OCI-LY7 (cell line): Measurements from ENCODE around the gene RASGRP3. TPM values are rescaled to one million over a fixed set of nuclear protein-coding genes. Genes with fewer than 3 reads are reported as not detected.

Source experiments
- BruUV-seq: library from RNA; stranded (reverse); fragments of 400-500 nt; replicated peaks from 2 replicates; lab custom pipeline; 2021; lab: Mats Ljungman, UMichigan
- CTCF ChIA-PET: fragments of 300-600 bp; sonication (Branson Sonifier 250); formaldehyde crosslinking; loops from one replicate; lab custom pipeline; 2022; ENCODE audit warnings: antibody characterized with exemption; ENCODE audit not compliant: unreplicated experiment; lab: Charles Lee
- POLR2A ChIA-PET: fragments of 300-600 bp; sonication (Branson Sonifier 250); formaldehyde crosslinking; loops from one replicate; lab custom pipeline; 2022; ENCODE audit warnings: antibody characterized with exemption; lab: Charles Lee
- DNase-seq: peaks from one replicate; pipeline ENCODE4 v3.0.0-alpha.2; 2015; ENCODE audit warnings: low spot score
- H2AFZ ChIP-seq: fragments of 200-600 bp; sonication (generic), shearing (Covaris generic); 2 replicates; pipeline ENCODE4 v1.6.1; 2014; ENCODE audit warnings: mild to moderate bottlenecking, antibody characterized with exemption, low read length, moderate library complexity
- H3K27ac ChIP-seq: fragments of 200-600 bp; sonication (generic); 2 replicates; pipeline ENCODE4 v1.5.1; 2014; ENCODE audit warnings: mixed run types, low read depth, mild to moderate bottlenecking, moderate library complexity, low read length, inconsistent platforms; ENCODE audit not compliant: poor library complexity, severe bottlenecking
- H3K36me3 ChIP-seq: fragments of 200-600 bp; sonication (generic); 2 replicates; pipeline ENCODE4 v1.6.1; 2014; ENCODE audit warnings: mild to moderate bottlenecking, antibody characterized with exemption, low read length, moderate library complexity, mixed read lengths; ENCODE audit not compliant: insufficient read depth
- H3K4me1 ChIP-seq: fragments of 200-600 bp; sonication (generic); 2 replicates; pipeline ENCODE4 v1.5.1; 2014; ENCODE audit warnings: mild to moderate bottlenecking, low read length; ENCODE audit not compliant: insufficient read depth, poor library complexity, severe bottlenecking
- H3K4me2 ChIP-seq: fragments of 200-600 bp; sonication (generic); 2 replicates; pipeline ENCODE4 v1.6.1; 2014; ENCODE audit warnings: mild to moderate bottlenecking, low read length
- H3K4me3 ChIP-seq: fragments of 200-600 bp; sonication (generic); 2 replicates; pipeline ENCODE4 v1.5.1; 2014; ENCODE audit warnings: mild to moderate bottlenecking, low read depth, low read length; ENCODE audit not compliant: poor library complexity, severe bottlenecking
- H3K79me2 ChIP-seq: fragments of 200-600 bp; sonication (generic); 2 replicates; pipeline ENCODE4 v1.6.1; 2016; ENCODE audit warnings: low read depth, mild to moderate bottlenecking, low read length, moderate library complexity, mixed read lengths; ENCODE audit not compliant: insufficient read depth
- H3K9me2 ChIP-seq: fragments of 200-600 bp; sonication (generic); 2 replicates; pipeline ENCODE4 v1.6.1; 2016; ENCODE audit warnings: mild to moderate bottlenecking, low read length, mixed read lengths; ENCODE audit not compliant: insufficient read depth
- H3K9me3 ChIP-seq: fragments of 200-600 bp; sonication (generic); 2 replicates; pipeline ENCODE4 v1.6.1; 2014; ENCODE audit warnings: mild to moderate bottlenecking, mixed run types, low read length, mixed read lengths
- H4K20me1 ChIP-seq: fragments of 200-600 bp; sonication (generic); 2 replicates; pipeline ENCODE4 v1.6.1; 2014; ENCODE audit warnings: mild to moderate bottlenecking, antibody characterized with exemption, low read length, moderate library complexity, mixed read lengths; ENCODE audit not compliant: insufficient read depth
- EZH2phosphoT487 ChIP-seq: fragments of 200-600 bp; sonication (generic); IDR thresholded peaks from 2 replicates; pipeline ENCODE4 v1.6.1; 2018; ENCODE audit warnings: low read depth, borderline replicate concordance, mild to moderate bottlenecking, mixed run types, antibody characterized with exemption, low read length, moderate library complexity, mixed read lengths
- intact Hi-C: fragments of 100-400 bp; cut with micrococcal nuclease; formaldehyde crosslinking; loops from one replicate; pipeline ENCODE4 v1.10.0; 2022; ENCODE audit not compliant: unreplicated experiment
- total RNA-seq, 2 experiments: library from RNA; depleted of rRNA in 1 of 2; stranded (reverse); fragments of >200 nt in 1 of 2; shearing (Covaris generic) in 1 of 2; gene quantifications; 2 replicates each; pipeline ENCODE4 v1.2.3, GENCODE V29; 2014 to 2022
- TF ChIP-seq, protein P1 (sequence below): fragments of 200-600 bp; sonication (generic); conservative IDR thresholded peaks from 2 replicates; pipeline ENCODE4 v1.5.1; 2014; ENCODE audit warnings: mild to moderate bottlenecking, antibody characterized with exemption, low read length, moderate library complexity, mixed read lengths

The RASGRP3 gene
- total RNA-seq, 2 experiments from 2014 or later, result 5.1 to 8.7 TPM

DNA sequence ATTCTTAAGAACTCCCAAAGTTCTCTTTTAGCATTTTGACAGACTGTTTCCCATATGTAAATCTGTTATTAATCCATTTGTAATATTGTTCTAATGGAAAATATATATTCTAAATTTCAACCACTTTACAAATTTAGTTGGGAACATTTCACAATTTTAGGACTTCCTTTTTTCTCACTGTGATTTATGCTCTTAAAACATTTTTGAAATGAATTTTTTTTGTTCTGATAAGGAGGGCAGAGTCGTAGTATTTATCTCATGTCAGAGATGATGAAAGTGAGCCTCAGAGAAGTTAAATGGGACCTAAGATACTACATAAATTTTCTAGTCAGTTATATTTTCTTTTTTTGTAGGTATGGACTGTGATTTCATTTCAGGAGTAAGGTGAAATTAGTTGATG lies 26.6 kb downstream of the RASGRP3 start:
- H2AFZ ChIP-seq, result no peak overlapping the region
- ChIA-PET POLR2A (no interaction called here), CTCF (no interaction called here)
- H3K9me3 ChIP-seq, result no peaks in the 10 kb centered on the region
- H3K79me2 ChIP-seq, result no peaks in the 10 kb centered on the region
- no TSS peak for BruUV-seq
- no peak overlapping the region for H3K27ac ChIP-seq
- H3K4me3 ChIP-seq, result no peak overlapping the region
- no peaks in the 10 kb centered on the region for H4K20me1 ChIP-seq
- no peaks in the 10 kb centered on the region for H3K9me2 ChIP-seq
- intact Hi-C loops, result no loop called here
- H3K4me2 ChIP-seq, result no peak overlapping the region
- no peaks in the 10 kb centered on the region for H3K36me3 ChIP-seq
- H3K4me1 ChIP-seq, result no peaks in the 10 kb centered on the region
- TF ChIP-seq, protein P1, sequence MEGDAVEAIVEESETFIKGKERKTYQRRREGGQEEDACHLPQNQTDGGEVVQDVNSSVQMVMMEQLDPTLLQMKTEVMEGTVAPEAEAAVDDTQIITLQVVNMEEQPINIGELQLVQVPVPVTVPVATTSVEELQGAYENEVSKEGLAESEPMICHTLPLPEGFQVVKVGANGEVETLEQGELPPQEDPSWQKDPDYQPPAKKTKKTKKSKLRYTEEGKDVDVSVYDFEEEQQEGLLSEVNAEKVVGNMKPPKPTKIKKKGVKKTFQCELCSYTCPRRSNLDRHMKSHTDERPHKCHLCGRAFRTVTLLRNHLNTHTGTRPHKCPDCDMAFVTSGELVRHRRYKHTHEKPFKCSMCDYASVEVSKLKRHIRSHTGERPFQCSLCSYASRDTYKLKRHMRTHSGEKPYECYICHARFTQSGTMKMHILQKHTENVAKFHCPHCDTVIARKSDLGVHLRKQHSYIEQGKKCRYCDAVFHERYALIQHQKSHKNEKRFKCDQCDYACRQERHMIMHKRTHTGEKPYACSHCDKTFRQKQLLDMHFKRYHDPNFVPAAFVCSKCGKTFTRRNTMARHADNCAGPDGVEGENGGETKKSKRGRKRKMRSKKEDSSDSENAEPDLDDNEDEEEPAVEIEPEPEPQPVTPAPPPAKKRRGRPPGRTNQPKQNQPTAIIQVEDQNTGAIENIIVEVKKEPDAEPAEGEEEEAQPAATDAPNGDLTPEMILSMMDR, result no peak
- no peak for TF ChIP-seq EZH2phosphoT487
- no peak for DNase-seq

GRCh38 chr2:33505966-33506365 lies 29.5 kb downstream of the RASGRP3 start:
- Histone ChIP-seq H3K27ac (no peak overlapping the region), H3K4me1 (no peaks in the 10 kb centered on the region), H4K20me1 (no peaks in the 10 kb centered on the region), H3K36me3 (no peaks in the 10 kb centered on the region), H3K9me3 (no peaks in the 10 kb centered on the region), H3K9me2 (no peaks in the 10 kb centered on the region), H3K4me3 (no peak overlapping the region), H2AFZ (no peak overlapping the region), H3K4me2 (no peak overlapping the region), H3K79me2 (no peaks in the 10 kb centered on the region)
- no TSS peak for BruUV-seq
- ChIA-PET POLR2A (interaction anchor here (0.7 kb wide), 1 partner anchor 212 kb away, joined by 4 read pairs; no protein-coding TSS in a partner anchor), CTCF (no interaction called here)
- no peak for DNase-seq
- intact Hi-C loops, result no loop called here
- TF ChIP-seq, protein P1, result no peak
- TF ChIP-seq EZH2phosphoT487, result no peak

GRCh38 chr2:33509908-33510585 lies 33.6 kb downstream of the RASGRP3 start:
- no TSS peak for BruUV-seq
- ChIA-PET CTCF (no interaction called here), POLR2A (interaction anchor here (0.7 kb wide), 1 partner anchor 91 kb away, joined by 3 read pairs; no protein-coding TSS in a partner anchor)
- H3K27ac ChIP-seq, result no peak overlapping the region
- TF ChIP-seq, protein P1, result no peak
- no peak for TF ChIP-seq EZH2phosphoT487
- H3K4me1 ChIP-seq, result no peaks in the 10 kb centered on the region
- H3K9me3 ChIP-seq, result no peaks in the 10 kb centered on the region
- H3K4me2 ChIP-seq, result no peak overlapping the region
- no peak overlapping the region for H2AFZ ChIP-seq
- no peaks in the 10 kb centered on the region for H3K36me3 ChIP-seq
- no peaks in the 10 kb centered on the region for H4K20me1 ChIP-seq
- H3K79me2 ChIP-seq, result no peaks in the 10 kb centered on the region
- no peak overlapping the region for H3K4me3 ChIP-seq
- no peaks in the 10 kb centered on the region for H3K9me2 ChIP-seq
- DNase-seq, result no peak
- intact Hi-C loops, result no loop called here
